Fibroblast of gingiva (primary cell): ENCODE results near the gene THAP11.
"Not testable (repeated sequence)": the region's sequence is repeated elsewhere in the genome, so short reads cannot be mapped to it uniquely, and the experiment has no call there.

Source experiments
- DNase-seq: peaks from one replicate; pipeline ENCODE4 v3.0.0-alpha.2; 2011; ENCODE audit warnings: low read depth

The THAP11 gene

GRCh38 chr16:67837190-67837589 is 4.9 kb upstream of the THAP11 start:
- not testable (repeated sequence) for DNase-seq

- DNase-seq = no peak
Measured at GRCh38 chr16:67837811-67838210, 4.3 kb upstream of the THAP11 start.

- DNase-seq = no peak
Measured at GRCh38 chr16:67841198-67841815, 813 bp upstream of the THAP11 start.

- DNase-seq = peak; percentile 55
Measured at GRCh38 chr16:67842509-67843342, 606 bp downstream of the THAP11 start.

GRCh38 chr16:67843343-67843765 is 1.2 kb downstream of the THAP11 start:
- DNase-seq = no peak

- peak; percentile 40 for DNase-seq
Measured at GRCh38 chr16:67844497-67844896, 2.4 kb downstream of the THAP11 start.

- no peak for DNase-seq
Measured at GRCh38 chr16:67845291-67846062, 3.4 kb downstream of the THAP11 start.

- DNase-seq = no peak
Measured at GRCh38 chr16:67846063-67846319, 3.9 kb downstream of the THAP11 start.

GRCh38 chr16:67846320-67847063 is 4.4 kb downstream of the THAP11 start, which contains the start of gene NUTF2:
Gene NUTF2 (plus strand): TSS chr16:67846933. CDS start chr16:67865131, 18,198 bp downstream.
- peak; percentile 94 for DNase-seq

- peak; percentile 43 for DNase-seq
Measured at GRCh38 chr16:67847064-67847861, 5.1 kb downstream of the THAP11 start, which contains the start of gene CENPT. Gene CENPT (minus strand): TSS chr16:67847693. CDS start chr16:67833859, 13,834 bp downstream.

- DNase-seq = no peak
Measured at GRCh38 chr16:67848118-67848517, 6.0 kb downstream of the THAP11 start.

- no peak for DNase-seq
Measured at GRCh38 chr16:67853670-67854069, 11.6 kb downstream of the THAP11 start.

- no peak for DNase-seq
Measured at GRCh38 chr16:67855789-67856188, 13.7 kb downstream of the THAP11 start.

GRCh38 chr16:67856927-67857546 is 14.9 kb downstream of the THAP11 start:
- DNase-seq = no peak

GRCh38 chr16:67857547-67858233 is 15.6 kb downstream of the THAP11 start:
- peak; percentile 94 for DNase-seq

- DNase-seq = no peak
Measured at GRCh38 chr16:67858500-67858899, 16.4 kb downstream of the THAP11 start.

GRCh38 chr16:67860589-67861398 is 18.7 kb downstream of the THAP11 start:
- DNase-seq = no peak

- no peak for DNase-seq
Measured at GRCh38 chr16:67861877-67862276, 19.8 kb downstream of the THAP11 start.
